Activated CD4-positive, alpha-beta T cell treated with anti-CD3 and anti-CD28 coated beads, Interleukin-10, Interleukin-2, amounts not matched to agents 100 ng/mL and 50 ng/mL, durations not matched to agents 16 hours and 8 hours (primary cell): ENCODE results near the gene PPP4R2.
"Not testable (repeated sequence)": the region's sequence is repeated elsewhere in the genome, so short reads cannot be mapped to it uniquely, and the experiment has no call there.

ENCODE experiments used
- DNase-seq: peaks from one replicate; pipeline ENCODE4 v3.0.0-alpha.2; 2020

Gene PPP4R2

DNA sequence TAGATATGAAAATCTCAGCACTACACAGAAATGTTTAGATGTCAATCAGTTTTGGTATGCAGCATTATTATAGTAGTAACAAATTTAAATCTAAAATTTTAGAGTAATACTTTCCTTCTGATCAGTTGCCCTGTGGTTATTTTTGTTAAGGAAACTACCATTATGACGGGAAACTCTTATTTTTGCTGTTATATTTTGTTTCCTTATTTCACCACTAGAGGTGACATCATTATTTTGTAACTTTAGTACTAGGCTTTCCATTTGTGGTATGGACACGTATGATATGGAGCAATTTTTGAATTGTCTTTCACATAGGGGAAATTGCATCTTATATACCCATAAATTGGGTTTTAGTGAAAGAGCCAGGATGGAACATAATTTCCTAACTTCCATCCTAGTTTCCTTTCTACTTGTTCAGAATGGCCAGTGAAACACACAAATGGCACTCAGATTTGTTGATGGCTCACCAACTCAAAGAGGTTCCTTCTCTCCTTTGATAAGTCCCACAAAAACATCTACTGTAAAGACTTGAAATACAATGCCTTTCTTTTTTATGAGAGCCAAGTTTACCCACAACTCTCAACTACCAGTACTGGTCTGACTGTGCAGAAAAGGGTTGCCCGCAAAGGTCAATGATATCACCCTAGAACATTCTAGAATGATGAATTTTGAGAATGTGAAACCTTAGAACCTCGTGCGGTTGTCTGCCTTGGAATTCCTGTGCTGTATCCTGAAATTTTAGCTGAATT lies 19.4 kb upstream of the PPP4R2 start:
- peak; percentile 73 for DNase-seq

DNA sequence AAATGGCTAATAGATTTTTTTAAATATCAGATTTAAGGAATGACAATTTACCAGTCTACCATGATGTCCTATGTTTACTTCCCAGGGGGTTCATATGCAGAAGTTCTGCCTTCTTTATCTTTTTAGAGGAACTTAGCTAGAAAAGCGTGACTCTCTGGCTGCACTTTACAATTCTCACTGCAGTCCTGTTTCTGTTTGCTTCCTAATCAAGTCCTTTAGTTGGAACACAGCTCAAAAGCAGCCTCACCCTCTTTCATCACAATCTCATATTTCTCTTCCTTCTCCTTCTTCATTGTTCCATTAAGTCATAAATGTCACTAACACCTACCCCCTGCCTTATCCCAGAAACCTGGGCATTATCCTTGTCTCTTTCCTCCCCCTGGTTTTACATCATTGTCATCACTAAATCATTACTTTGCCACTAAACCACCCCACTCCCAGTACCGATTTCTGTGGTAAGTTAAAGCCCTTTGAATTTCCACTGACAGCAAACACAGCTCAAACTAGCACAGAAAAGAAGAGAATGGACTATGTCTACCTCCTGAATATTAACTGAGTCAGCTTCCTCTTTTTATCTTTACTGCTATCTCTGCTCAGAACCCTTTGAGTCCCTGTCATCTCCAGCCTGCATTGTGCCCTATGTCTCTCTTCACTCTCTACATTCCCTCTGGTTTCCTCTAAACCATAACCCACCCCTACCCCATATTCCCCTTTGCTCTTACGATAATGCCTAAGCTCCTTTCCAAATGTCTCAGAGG lies 13.8 kb upstream of the PPP4R2 start:
- DNase-seq, result no peak

DNA sequence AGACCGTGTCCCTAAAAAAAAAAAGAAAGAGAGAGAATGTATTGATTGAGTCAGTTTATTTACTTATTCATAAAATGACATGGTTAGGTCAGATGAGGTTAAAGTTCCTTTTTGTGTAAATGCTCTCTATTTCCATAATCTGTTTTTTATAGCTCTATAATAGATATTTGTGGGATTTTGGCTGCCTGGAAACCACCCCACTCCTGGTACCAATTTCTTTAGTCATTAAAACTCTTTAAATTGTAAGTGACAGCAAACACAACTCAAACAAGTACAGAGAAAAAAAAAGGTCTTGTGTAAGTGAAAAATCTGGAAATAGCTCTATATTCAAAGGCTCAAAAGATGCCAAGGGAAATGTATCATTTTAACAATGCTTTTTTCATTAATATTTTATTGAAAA lies 11.0 kb upstream of the PPP4R2 start:
- DNase-seq, result no peak

DNA sequence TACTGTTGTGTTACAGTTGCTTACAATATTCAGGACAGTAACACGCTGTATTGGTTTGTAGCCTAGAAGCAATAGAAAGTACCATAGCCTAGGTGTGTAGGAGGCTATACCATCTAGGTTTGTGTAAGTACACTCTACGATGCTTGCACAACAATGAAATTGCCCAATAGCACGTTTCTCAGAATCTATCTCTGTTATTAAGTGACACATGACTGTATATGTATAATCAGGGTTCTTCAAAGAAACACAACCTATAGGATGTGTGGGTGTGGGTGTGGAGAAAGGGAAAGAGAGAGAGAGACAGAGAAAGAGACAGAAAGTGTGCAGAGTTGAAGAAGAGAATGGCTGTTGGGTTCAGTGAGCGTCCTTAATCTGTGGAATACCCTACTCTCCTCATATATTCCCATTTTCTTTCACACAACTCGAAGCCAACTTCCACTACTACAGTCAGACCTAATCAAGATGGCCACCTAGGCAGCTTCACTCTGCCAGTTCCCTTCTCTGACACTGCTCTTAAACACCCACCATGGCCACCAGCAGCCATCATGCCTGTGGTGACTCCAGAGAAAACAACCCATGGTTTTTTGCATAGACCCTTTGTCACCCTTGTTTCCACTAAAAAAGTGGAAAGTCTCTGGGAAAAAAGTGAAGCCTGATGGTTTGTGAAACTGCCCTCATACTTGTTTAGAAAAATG lies 5.8 kb upstream of the PPP4R2 start:
- DNase-seq, result no peak

DNA sequence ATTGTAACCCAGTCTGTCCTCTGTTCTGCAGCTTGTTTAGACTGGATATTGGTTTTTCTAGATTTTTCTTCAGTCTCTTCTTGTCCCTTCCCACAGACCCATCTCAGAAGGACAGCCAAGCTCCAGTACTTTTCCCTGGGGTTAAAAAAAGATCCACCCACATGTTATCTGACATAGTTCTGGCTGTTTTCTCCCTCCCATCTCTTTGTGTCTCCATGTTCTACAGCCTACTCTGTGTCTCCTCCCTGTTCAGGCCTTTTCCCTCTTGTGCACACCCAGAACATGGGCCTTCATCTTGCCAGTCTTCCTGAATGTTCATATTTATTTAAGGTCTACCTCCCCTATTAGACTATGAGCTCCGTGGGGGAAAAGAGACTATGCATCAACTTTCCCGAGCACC lies 5.1 kb upstream of the PPP4R2 start:
- no peak for DNase-seq

DNA sequence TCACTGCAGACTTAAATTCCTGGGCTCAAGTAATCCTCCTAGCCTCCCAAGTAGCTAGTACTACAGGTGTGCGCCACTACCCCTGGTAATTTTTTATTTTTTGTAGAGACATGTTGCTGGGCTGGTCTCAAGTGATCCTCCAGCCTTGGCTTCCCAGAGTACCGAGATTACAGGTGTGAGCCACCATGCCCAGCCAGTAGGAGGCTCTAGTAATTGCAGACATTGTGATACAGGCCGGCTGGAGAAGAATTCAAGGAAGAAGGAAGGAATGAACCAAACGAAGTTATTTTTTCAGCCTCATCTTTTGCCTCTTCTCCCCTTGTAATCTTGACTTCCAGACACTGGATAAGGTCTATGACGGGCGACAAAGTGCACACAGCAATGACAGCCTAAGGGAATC lies 3.2 kb upstream of the PPP4R2 start:
- DNase-seq, result no peak

DNA sequence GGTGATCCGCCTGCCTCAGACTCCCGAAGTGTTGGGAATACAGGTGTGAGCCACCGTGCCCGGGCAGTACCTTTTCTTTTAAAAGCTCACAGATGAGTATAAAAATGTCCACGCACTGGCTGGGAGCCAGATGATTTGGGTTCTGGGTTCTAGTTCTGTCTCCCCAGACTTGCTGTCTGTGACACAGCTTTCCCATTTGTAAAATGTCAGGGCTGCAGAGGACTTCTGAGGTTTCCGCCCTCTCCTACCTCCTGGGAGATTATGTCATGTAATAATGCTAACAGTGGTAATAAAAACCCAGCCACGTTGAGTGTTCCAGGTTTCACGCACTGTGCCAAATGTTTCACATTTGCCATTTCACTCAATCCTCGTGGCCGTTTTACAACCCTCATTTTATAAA lies 1.3 kb upstream of the PPP4R2 start:
- no peak for DNase-seq

DNA sequence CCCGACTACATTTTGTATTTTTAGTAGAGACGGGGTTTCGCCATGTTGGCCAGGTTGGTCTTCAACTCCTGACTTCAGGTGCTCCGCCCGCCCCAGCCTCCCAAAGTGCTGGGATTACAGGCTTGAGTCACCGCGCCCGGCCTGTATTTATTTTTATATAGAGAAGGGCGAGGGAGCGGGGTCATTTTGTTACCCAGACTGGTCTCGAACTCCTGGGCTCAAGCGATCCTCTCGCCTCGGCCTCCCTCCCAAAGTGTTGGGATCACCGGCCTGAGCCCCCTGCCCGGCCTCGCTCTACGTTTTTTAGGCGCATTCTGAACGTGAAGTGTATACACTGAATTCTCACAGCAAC lies 514 bp upstream of the PPP4R2 start:
- no peak for DNase-seq

DNA sequence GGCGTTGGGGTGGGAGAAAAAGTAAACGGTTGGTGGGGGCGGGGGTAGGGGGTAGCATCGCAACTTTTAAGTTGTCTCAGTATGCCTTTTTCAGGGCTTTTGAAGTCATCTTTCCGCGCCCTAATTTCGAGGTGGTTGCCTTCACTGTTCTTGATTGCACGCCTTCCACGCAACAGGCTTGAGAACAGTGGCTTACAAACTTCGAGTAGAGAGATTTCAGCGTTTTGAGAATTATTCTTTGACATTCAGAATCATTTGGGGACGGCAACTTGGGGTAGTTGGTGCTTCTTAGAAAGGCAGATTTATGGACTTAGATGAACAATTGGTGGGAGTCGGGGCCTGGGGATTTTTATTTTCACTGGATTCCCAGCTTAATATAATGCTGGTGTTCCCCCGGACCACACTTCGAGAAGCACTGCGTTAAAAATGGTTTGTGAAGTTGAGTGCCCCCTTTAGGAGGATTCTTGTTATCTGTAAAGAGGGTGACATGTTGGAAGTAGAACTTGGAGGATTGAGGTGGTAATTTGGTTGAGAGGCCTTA lies 880 bp downstream of the PPP4R2 start:
- DNase-seq, result peak; percentile 71

DNA sequence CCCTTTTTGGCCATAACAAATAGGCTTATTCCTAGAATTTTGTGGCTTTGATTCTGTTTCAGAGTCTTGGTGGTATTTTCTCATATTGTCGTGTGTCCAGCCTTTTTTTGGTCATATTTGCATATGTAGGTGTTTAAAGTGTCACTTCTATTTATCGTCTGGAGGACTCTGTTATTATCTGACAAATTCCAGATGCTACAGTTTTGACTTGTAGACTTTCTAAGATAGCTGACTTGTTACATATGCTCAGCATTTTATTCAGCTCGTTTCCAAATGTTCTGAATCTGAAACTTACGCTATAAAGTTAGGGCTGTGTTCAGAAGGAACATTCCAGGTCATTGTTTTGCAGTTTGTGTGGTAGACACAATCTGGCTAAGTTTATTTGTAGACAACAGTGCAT lies 1.9 kb downstream of the PPP4R2 start:
- no peak for DNase-seq

DNA sequence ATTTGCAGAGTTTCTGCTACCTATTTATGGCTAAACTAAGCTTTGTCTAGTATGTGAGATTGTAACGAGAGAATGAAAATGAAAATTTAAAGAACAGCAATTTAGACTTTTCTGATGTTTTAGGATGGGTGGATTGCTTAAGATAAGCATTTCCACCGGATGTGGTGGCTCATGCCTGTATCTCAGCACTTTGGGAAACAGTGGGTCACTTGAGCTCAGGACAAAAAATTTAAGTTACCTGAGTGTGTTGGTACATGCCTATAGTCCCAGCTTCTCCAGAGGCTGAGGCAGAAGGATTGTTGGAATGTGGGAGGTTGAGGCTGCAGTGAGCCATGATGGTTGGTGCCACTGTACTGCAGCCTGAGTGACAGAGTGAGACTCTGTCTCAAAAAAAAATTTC lies 3.3 kb downstream of the PPP4R2 start:
- peak; percentile 52 for DNase-seq

DNA sequence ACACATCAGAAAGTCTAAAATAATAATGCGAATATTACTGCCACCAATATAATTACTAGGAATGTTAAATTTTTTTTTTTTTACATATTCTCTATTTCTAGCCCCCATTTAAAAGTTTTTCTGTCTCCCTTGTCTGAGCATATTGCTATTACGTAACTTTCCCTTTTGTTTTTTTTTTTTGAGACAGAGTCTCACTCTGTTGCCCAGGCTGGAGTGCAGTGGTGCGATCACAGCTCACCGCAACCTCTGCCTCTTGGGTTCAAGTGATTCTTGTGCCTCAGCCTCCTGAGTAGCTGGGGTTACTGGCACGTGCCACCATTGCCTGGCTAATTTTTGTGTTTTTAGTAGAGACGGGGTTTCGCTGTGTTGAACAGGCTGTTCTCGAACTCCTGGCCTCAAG lies 6.4 kb downstream of the PPP4R2 start:
- not testable (repeated sequence) for DNase-seq

DNA sequence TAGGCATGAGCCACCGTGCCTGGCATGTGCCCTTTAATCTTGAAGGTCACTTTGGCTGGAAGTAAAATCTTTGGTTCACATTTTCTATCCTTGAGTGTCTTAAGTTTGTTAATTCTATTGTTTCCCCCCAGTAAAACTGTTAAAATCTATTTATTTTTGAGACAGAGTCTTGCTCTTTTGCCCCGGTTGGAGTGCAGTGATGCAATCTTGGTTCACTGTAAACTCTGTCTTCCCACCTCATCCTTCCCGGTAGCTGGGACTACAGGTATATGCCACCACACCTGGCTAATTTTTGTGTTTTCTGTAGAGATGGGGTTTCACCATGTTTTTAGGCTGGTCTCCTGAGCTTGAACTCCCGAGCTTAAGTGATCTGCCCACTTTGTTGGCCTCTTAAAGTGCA lies 7.7 kb downstream of the PPP4R2 start:
- no peak for DNase-seq

DNA sequence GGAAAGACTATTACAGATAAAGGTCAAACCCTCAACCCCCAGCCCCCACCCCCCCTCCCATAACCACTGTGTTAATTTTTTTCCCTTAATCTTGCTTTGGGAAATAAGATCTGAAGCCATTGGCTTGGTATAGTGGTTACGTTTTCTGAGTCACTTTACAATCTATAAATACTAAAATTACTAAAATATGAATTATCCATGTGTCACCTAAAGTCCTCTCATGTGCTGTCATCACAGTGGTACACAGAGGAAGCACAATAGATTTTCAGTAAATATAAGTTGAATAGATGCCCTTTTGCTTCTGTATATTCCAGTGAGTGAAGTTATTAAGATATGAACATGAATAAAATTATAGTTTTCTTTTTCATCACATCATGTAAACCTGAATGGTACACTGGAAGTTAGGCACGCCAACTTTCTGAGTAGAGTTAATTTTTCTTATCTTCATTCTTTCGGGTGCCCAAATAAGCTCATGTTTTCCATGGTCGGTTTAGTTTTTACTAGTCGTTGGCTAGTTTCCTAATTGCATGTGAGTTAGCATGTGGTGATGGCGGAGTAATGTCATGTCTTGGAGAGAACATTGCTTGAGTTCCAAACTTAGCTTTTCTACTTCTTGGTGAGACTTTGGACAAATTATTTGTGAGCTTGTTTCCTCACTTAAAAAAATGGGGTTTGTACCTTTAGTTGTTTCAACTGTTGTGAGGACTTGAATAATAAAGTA lies 11.5 kb downstream of the PPP4R2 start:
- peak; percentile 33 for DNase-seq

DNA sequence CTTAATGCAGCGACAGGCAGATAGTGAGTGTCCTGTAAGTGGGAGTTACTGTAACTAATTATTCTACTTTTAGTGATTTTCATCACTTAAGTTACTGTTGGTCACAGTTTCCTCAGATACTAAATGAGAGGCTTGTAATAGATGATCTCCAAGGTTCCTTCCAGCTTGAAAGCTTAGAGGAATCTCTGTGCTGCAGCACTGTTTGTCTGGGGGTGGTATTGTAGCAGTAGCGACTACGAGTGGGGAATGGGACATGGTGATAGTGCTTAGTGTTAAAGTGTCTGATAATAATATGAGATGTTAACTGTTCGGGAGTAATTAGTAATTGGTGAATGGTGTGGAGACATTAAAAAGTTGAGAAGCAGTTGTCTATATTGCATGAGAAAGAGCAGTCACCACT lies 12.4 kb downstream of the PPP4R2 start:
- DNase-seq, result no peak

DNA sequence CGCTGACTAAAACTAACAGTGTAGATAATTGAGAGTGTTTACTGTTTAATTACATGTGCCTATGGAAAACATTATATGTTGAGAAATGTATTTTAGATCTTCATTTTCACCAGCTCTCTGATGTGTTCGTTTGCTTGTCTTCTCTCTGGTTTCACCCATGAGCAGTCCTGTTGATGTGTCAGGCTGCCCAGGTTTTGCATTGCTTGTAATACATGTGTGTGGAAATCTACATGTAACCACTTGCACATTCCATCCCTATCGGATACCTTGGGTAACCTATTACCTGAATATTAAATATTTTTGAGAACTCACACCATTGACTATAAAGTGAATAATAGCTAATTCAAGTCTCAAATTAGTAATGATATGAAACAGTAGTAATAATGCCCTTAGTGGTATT lies 13.1 kb downstream of the PPP4R2 start:
- DNase-seq, result no peak

DNA sequence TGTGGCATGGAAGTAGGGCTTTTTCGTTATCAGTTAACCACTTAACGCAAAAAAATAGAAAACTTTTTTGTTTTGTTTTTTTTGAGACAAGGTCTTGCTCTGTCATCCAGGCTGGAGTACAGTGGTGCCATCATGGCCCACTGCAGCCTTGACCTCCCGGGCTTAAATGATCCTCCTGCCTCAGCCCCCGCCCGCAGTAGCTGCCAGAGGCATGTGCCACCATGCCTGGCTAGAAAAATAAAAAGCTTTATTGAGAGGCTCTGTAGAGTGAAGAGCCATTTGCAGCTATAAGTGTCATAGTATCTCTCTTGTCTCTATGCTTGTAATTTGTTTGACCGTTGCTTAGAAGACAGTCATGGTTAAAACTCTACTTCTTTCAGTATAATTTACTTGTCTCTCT lies 13.5 kb downstream of the PPP4R2 start:
- DNase-seq, result no peak

DNA sequence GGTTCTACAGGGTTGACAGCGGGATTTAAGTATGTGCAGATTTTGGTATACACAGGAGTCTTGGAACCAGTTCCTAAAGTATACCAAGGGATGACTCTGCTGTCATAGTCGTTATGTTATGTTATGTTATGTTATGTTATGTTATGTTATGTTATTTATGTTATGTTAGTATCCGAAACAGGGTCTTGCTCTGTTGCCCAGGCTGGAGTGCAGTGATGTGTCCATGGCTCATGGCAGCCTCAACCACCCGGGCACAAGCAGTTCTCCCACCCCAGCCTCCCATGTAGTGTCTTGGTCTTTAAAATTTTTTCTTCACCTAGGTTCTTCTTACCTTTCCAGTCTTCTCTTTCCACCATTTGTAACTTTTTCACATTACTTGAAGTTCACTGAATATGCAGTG lies 21.7 kb downstream of the PPP4R2 start:
- no peak for DNase-seq

DNA sequence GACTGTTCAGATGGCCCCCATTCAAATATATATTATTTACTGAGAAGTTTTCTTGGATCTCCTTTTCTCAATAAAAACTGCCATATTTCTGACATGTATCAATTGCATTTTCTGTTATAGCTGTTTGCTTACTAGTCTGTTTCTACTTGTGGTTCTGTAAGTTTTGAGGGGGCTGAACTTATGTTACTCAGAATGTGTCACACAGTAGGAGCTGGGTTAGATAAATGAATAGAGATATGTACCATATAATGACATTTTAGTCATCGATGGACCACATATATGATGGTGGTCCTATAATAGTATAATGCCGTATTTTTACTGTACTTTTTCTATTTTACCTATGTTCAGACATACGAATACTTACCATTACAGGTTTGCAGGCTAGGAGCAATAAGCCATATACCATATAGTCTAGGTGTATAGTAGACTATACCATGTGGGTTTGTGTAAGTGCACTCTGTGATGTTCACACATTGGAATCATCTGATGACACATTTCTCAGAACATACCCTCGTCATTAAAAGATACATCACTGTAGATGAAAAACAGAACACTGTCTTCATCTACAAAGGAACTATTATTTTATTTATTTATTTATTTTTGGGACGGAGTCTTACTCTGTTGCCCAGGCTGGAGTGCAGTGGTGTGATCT lies 22.3 kb downstream of the PPP4R2 start:
- DNase-seq, result no peak

DNA sequence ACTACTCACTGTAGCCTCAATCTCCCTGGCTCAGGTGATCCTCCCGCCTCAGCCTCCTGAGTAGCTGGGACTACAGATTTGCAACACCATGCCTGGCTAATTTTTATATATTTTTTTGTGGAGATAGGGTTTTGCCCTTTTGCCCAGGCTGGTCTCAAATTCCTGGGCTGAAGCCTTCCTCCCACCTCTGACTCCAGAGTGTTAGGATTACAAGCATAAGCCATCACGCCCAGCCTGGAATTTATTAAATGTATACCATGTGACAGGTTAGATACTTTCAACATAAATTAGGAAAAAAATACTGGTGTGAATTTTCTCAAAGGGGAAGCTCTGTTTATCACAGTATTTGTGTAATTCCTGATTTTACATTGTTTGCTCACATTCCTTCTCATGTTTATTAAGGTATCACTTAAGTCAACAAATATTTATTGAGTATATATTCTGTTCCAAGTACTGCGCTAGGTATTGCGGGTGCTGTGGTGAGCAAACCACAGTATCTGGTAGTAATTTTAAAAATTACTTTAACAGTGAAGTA lies 24.8 kb downstream of the PPP4R2 start:
- DNase-seq, result no peak

DNA sequence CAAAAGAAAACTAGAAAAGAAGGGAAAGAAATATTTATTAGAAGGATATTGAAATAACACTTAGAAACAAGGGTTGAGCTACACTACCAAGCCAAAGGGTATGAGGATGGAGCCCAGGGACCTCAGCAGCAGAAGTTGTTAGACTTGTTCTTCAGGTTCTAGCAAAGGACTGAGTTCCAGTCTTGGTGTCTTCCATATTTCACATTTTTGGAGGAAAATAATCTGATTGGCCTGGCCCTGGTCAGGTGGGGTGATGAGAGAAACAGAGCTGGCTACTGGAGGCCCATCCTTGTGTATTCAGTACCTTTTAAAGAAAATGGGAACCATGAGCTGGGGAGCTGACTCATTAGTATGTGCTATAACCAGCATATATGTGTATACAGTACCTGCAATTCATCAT lies 28.2 kb downstream of the PPP4R2 start:
- DNase-seq, result no peak

DNA sequence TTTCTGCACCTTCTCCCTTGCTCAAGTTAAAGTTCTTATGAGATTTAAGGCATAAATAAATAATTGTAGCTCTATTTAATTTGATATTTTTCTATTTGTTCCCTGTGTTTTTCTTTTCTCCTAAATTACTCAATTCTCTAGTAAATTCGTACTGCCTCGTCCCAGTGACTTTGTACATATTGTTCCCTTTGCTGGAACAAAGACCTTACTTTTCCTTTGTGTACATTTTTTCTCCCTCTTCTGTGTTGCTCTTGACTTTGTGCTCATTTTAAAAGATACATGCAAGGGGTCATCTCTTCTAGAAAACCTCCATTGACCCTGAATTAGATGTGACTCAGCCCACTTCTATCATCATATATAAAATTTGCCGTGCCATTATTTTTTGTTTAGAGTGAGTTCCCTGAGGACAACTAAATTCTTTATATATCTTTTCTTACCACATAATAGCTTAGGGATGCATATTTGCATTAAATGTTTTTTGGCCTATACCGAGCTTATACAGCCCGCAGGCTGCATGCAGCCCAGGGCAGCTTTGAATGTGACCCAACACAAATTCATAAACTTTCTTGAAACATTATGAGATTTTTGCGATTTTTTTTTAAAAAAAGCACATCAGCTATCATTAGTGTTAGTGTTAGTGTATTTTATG lies 29.6 kb downstream of the PPP4R2 start:
- DNase-seq, result no peak
